ENCODE results near the gene C6orf141.

C6orf141 gene

GRCh38 chr6:49550492-49551077, at the start of gene C6orf141:
Gene C6orf141, plus strand, starts transcription at chr6:49550668. Its CDS starts 125 bp downstream, at chr6:49550793.
- no peak for DNase-seq

GRCh38 chr6:49504666-49505065, 45.8 kb upstream of the C6orf141 start:
- DNase-seq: no peak

GRCh38 chr6:49506569-49507111, 43.8 kb upstream of the C6orf141 start:
- DNase-seq: no peak

GRCh38 chr6:49509342-49509741, 41.1 kb upstream of the C6orf141 start:
- no peak for DNase-seq

GRCh38 chr6:49513153-49513989, 37.1 kb upstream of the C6orf141 start:
- no peak for DNase-seq

- DNase-seq: no peak
Observed at GRCh38 chr6:49514571-49515484, 35.6 kb upstream of the C6orf141 start.

GRCh38 chr6:49515485-49516146, 34.9 kb upstream of the C6orf141 start:
- no peak for DNase-seq

GRCh38 chr6:49516147-49516505, 34.3 kb upstream of the C6orf141 start:
- DNase-seq: no peak

- no peak for DNase-seq
Observed at GRCh38 chr6:49517919-49518318, 32.5 kb upstream of the C6orf141 start.

GRCh38 chr6:49519660-49520059, 30.8 kb upstream of the C6orf141 start:
- DNase-seq: no peak

GRCh38 chr6:49522710-49523593, 27.5 kb upstream of the C6orf141 start:
- DNase-seq: no peak

GRCh38 chr6:49523901-49524300, 26.6 kb upstream of the C6orf141 start:
- DNase-seq: no peak

GRCh38 chr6:49524541-49524940, 25.9 kb upstream of the C6orf141 start:
- no peak for DNase-seq

- DNase-seq: no peak
Observed at GRCh38 chr6:49526598-49526997, 23.9 kb upstream of the C6orf141 start.

- DNase-seq: no peak
Observed at GRCh38 chr6:49527320-49527719, 23.1 kb upstream of the C6orf141 start.

- no peak for DNase-seq
Observed at GRCh38 chr6:49528571-49528970, 21.9 kb upstream of the C6orf141 start.

GRCh38 chr6:49530141-49530776, 20.2 kb upstream of the C6orf141 start:
- no peak for DNase-seq

- no peak for DNase-seq
Observed at GRCh38 chr6:49531774-49532569, 18.5 kb upstream of the C6orf141 start.

- no peak for DNase-seq
Observed at GRCh38 chr6:49535795-49536194, 14.7 kb upstream of the C6orf141 start.

GRCh38 chr6:49539102-49539501, 11.4 kb upstream of the C6orf141 start:
- no peak for DNase-seq

Data from activated CD4-positive, alpha-beta T cell treated with anti-CD3 and anti-CD28 coated beads, Interleukin-2, amount 50 U/mL, for 1 hour (primary cell).